Measurements from ENCODE around the gene LAMC3.

DNA sequence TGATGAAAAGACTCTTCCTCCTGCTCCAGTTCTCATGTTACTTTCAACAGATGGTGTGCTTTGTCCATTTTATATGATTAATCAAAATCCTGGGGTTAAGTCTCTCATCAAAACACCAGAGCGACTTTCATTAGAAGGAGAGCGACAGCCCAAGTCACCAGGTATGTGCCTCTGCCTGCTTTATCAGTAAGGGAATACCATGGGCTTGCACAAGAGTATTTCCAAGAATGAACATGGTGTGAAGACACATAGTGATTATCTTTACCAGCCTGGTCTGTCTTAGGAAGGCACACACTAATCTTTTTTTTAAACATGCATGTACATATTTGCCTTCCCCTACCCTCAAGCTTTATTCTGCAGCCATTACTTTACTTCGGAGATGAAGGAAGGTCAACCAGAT is 131.6 kb downstream of the LAMC3 start:
- TF ChIP-seq FOXP1 (CRISPR knock-in tag; IDR thresholded peaks at IDR 0.05), result no peak
- no peak for TF ChIP-seq SIX5 (IDR thresholded peaks at IDR 0.05; ENCODE audit: borderline replicate concordance in 1 of 2, insufficient read depth in 1 of 2, low read depth in 1 of 2, low read length in 2 of 2)

Measured in K562 (cell line).